OCI-LY3 (cell line): ENCODE data around the gene ZDHHC14.

Experiments used
- H2AFZ ChIP-seq: fragments of 200-600, 300-600 bp; shearing (Covaris generic); 2 replicates; pipeline ENCODE4 v1.6.0; 2014; ENCODE audit warnings: antibody characterized with exemption, low read depth, low read length
- H3K27ac ChIP-seq: fragments of 200-600, 300-600 bp; sonication (generic); 2 replicates; pipeline ENCODE4 v1.5.1; 2014; ENCODE audit warnings: mild to moderate bottlenecking, low read length, moderate library complexity, mixed read lengths
- H3K27me3 ChIP-seq: fragments of 200-600, 300-600 bp; sonication (generic); 2 replicates; pipeline ENCODE4 v1.6.1; 2014; ENCODE audit warnings: low read depth, low read length, mixed read lengths
- H3K36me3 ChIP-seq: fragments of 200-600, 300-600 bp; sonication (generic); replicated peaks from 2 replicates; pipeline ENCODE3; 2014; ENCODE audit warnings: low read depth, low read length, mixed read lengths
- H3K4me1 ChIP-seq: fragments of 300-600, 200-600 bp; sonication (generic); 2 replicates; pipeline ENCODE4 v1.6.1; 2014; ENCODE audit warnings: low read length, mixed read lengths
- H3K4me2 ChIP-seq: fragments of 200-600, 300-600 bp; sonication (generic); 2 replicates; pipeline ENCODE4 v1.6.1; 2014; ENCODE audit warnings: low read length, mixed read lengths
- H3K4me3 ChIP-seq: fragments of 300-600, 200-600 bp; sonication (generic); 2 replicates; pipeline ENCODE4 v1.5.1; 2014; ENCODE audit warnings: antibody characterized with exemption, mild to moderate bottlenecking, low read length, moderate library complexity
- H3K79me2 ChIP-seq: fragments of 300-600, 200-600 bp; shearing (Covaris generic); 2 replicates; pipeline ENCODE4 v1.6.1; 2014; ENCODE audit warnings: mild to moderate bottlenecking, low read length, mixed read lengths
- H3K9ac ChIP-seq: fragments of 300-600, 200-600 bp; shearing (Covaris generic); 2 replicates; pipeline ENCODE4 v1.6.0; 2014; ENCODE audit warnings: mild to moderate bottlenecking, low read length, moderate library complexity
- H3K9me3 ChIP-seq: fragments of 200-600, 300-600 bp; shearing (Covaris generic); 2 replicates; pipeline ENCODE4 v1.6.1; 2014; ENCODE audit warnings: low read length, mixed read lengths; ENCODE audit not compliant: insufficient read depth
- H4K20me1 ChIP-seq: fragments of 200-600, 300-600 bp; sonication (generic); 2 replicates; pipeline ENCODE4 v1.6.1; 2016; ENCODE audit warnings: low read length, mixed read lengths; ENCODE audit not compliant: insufficient read depth
- EZH2phosphoT487 ChIP-seq: fragments of 200-600 bp; shearing (Covaris generic); IDR thresholded peaks from 2 replicates; pipeline ENCODE4 v1.6.1; 2018; ENCODE audit warnings: antibody characterized with exemption, mixed run types, low read depth
- TF ChIP-seq, protein P1 (sequence below): fragments of 200-600, 300-600 bp; sonication (generic); IDR thresholded peaks from 2 replicates; pipeline ENCODE4 v1.5.1; 2014; ENCODE audit warnings: antibody characterized with exemption, low read length, low read depth

ZDHHC14 gene

DNA sequence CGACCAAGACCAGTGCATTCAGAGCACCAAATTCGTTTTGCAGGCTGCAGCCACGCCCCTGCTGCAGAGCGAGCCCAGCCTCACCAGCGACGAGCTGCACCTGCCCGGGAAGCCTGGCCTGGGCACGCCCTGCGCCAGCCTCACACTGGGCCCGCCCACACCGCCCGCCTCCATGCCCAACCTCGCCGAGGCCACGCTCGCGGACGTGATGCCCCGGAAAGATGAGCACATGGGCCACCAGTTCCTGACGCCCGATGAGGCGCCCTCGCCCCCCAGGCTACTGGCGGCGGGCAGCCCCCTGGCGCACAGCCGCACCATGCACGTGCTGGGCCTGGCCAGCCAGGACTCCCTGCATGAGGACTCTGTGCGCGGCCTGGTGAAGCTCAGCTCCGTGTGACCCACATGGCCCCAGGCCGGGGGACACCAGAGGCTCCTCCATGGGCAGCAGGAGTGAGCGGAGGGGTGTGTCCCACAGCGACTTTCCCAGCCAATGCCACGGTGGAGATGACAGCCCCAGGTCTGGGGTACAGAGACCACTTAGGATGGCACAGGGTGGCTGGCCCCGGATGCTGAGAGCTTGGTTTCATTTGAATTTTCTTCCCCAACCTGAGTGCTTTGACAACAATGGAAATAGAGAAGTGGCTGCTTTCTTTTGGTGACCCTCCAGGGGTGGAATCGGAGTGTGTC, 291.9 kb downstream of the ZDHHC14 start:
- no peak overlapping the region for H3K9ac ChIP-seq
- no peak for TF ChIP-seq EZH2phosphoT487
- TF ChIP-seq, protein P1, sequence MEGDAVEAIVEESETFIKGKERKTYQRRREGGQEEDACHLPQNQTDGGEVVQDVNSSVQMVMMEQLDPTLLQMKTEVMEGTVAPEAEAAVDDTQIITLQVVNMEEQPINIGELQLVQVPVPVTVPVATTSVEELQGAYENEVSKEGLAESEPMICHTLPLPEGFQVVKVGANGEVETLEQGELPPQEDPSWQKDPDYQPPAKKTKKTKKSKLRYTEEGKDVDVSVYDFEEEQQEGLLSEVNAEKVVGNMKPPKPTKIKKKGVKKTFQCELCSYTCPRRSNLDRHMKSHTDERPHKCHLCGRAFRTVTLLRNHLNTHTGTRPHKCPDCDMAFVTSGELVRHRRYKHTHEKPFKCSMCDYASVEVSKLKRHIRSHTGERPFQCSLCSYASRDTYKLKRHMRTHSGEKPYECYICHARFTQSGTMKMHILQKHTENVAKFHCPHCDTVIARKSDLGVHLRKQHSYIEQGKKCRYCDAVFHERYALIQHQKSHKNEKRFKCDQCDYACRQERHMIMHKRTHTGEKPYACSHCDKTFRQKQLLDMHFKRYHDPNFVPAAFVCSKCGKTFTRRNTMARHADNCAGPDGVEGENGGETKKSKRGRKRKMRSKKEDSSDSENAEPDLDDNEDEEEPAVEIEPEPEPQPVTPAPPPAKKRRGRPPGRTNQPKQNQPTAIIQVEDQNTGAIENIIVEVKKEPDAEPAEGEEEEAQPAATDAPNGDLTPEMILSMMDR = no peak
- no peak overlapping the region for H2AFZ ChIP-seq
- no peaks in the 10 kb centered on the region for H3K36me3 ChIP-seq
- H3K27ac ChIP-seq = no peak overlapping the region
- H4K20me1 ChIP-seq = no peaks in the 10 kb centered on the region
- no peaks in the 10 kb centered on the region for H3K27me3 ChIP-seq
- H3K79me2 ChIP-seq = no peaks in the 10 kb centered on the region
- H3K9me3 ChIP-seq = no peaks in the 10 kb centered on the region
- peaks cover 2% of the 10 kb centered on the region; the same call in 1 of the 2 replicates for H3K4me1 ChIP-seq
- H3K4me2 ChIP-seq = no peak overlapping the region
- H3K4me3 ChIP-seq = no peak overlapping the region

DNA sequence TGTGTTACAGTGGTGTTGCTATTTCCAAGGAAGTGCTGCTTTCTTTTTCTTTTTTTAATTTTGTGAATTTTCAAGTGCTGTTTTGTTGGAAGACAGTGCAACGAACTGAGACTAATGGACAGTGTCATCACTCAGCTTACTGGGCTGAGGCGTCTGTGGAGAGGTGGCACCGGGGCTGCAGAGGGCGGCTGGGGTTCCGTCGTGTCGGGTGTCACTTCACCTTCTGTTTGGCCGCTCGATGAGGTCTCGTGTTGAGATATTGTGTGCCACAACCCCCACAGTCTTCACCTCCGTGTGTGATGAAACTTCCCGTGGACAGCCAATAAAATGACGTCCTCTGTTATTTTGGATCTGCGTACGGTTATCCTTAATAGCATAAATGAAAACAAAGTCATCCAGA, 292.6 kb downstream of the ZDHHC14 start:
- no peak overlapping the region for H3K9ac ChIP-seq
- no peak overlapping the region for H2AFZ ChIP-seq
- no peaks in the 10 kb centered on the region for H4K20me1 ChIP-seq
- H3K4me1 ChIP-seq = 0 out of 2 replicates have a peak, but pooled peaks cover 5% of the 10 kb centered on the region
- H3K79me2 ChIP-seq = no peaks in the 10 kb centered on the region
- H3K27me3 ChIP-seq = no peaks in the 10 kb centered on the region
- no peak overlapping the region for H3K4me2 ChIP-seq
- no peak overlapping the region for H3K27ac ChIP-seq
- H3K9me3 ChIP-seq = no peaks in the 10 kb centered on the region
- H3K4me3 ChIP-seq = no peak overlapping the region
- TF ChIP-seq EZH2phosphoT487 = no peak
- TF ChIP-seq, protein P1 = no peak
- no peaks in the 10 kb centered on the region for H3K36me3 ChIP-seq

DNA sequence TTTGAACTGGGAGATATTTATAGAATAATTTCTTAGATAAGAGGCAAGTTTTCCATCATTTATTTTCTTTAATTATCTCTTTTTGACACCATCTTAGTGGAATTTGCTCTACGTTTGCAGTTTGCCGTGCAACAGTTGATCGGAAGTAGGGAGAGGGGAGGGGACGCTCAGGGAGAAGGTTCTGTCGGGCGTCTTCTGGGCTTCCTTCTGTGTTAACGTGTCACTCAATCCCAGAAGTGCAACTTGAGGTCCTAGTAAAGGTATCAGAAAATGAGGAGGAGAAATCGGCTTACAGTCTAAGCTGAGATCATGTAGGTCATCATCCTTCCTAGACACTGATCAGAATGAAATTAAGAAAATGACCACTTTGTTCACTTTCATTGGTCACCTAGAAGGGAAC, 293.1 kb downstream of the ZDHHC14 start:
- no peaks in the 10 kb centered on the region for H3K79me2 ChIP-seq
- 0 out of 2 replicates have a peak, but pooled peaks cover 5% of the 10 kb centered on the region for H3K4me1 ChIP-seq
- no peaks in the 10 kb centered on the region for H3K27me3 ChIP-seq
- no peak overlapping the region for H3K4me3 ChIP-seq
- H3K27ac ChIP-seq = no peak overlapping the region
- no peaks in the 10 kb centered on the region for H4K20me1 ChIP-seq
- H3K9me3 ChIP-seq = no peaks in the 10 kb centered on the region
- H3K9ac ChIP-seq = no peak overlapping the region
- no peak overlapping the region for H2AFZ ChIP-seq
- H3K36me3 ChIP-seq = no peaks in the 10 kb centered on the region
- no peak for TF ChIP-seq EZH2phosphoT487
- TF ChIP-seq, protein P1 = no peak
- H3K4me2 ChIP-seq = no peak overlapping the region

DNA sequence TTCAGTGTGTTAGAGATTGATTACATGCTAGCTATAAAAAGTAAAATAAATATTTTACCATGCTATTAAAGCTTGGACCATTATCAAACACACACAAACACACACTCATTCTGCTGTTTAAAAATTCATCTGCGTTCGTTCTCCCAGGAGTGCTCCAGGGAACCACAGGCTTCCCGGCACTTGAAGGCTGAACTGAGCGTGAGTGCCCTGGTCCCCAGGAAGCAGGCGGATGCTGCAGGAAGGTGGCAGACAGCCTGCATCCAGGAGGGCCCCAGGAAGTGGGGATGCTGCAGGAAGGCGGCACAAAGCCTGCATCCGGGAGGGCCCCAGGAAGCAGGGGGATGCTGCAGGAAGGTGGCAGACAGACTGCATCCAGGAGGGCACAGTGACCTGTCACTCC, 294.8 kb downstream of the ZDHHC14 start:
- Histone ChIP-seq H3K4me3 (no peak overlapping the region), H2AFZ (no peak overlapping the region), H3K9me3 (no peaks in the 10 kb centered on the region), H3K9ac (no peak overlapping the region), H3K4me2 (no peak overlapping the region), H3K27ac (no peak overlapping the region), H3K27me3 (no peaks in the 10 kb centered on the region), H4K20me1 (no peaks in the 10 kb centered on the region), H3K36me3 (no peaks in the 10 kb centered on the region), H3K4me1 (0 out of 2 replicates have a peak, but pooled peaks cover 5% of the 10 kb centered on the region), H3K79me2 (no peaks in the 10 kb centered on the region)
- TF ChIP-seq EZH2phosphoT487 = no peak
